ENCODE data around the gene C1R.

C1R gene

GRCh38 chr12:7092229-7092985 lies at the start of gene C1R:
C1R (minus strand) TSS chr12:7092445; CDS start chr12:7092388, 57 bp downstream.
- peak; percentile 89 for DNase-seq (ENCODE audit: low spot score)

- no peak for DNase-seq (ENCODE audit: low spot score)
These were observed 49.2 kb upstream of the C1R start for GRCh38 chr12:7141351-7142005.

GRCh38 chr12:7139200-7139599 lies 47.0 kb upstream of the C1R start:
- no peak for DNase-seq (ENCODE audit: low spot score)

- no peak for DNase-seq (ENCODE audit: low spot score)
These were observed 45.7 kb upstream of the C1R start for GRCh38 chr12:7137908-7138307.

GRCh38 chr12:7136676-7137075 lies 44.4 kb upstream of the C1R start:
- no peak for DNase-seq (ENCODE audit: low spot score)

- no peak for DNase-seq (ENCODE audit: low spot score)
These were observed 43.8 kb upstream of the C1R start for GRCh38 chr12:7136071-7136470.

GRCh38 chr12:7134396-7135166 lies 42.3 kb upstream of the C1R start:
- no peak for DNase-seq (ENCODE audit: low spot score)

GRCh38 chr12:7131502-7131866 lies 39.2 kb upstream of the C1R start:
- no peak for DNase-seq (ENCODE audit: low spot score)

- peak; percentile 55 for DNase-seq (ENCODE audit: low spot score)
These were observed 38.7 kb upstream of the C1R start for GRCh38 chr12:7130701-7131501.

- DNase-seq (ENCODE audit: low spot score): peak; percentile 98
These were observed 37.8 kb upstream of the C1R start, which contains the start of gene CLSTN3 for GRCh38 chr12:7129872-7130691. CLSTN3 (plus strand) TSS chr12:7130371; CDS start chr12:7130649, 278 bp downstream.

- DNase-seq (ENCODE audit: low spot score): peak; percentile 22
These were observed 37.1 kb upstream of the C1R start for GRCh38 chr12:7129287-7129871.

- no peak for DNase-seq (ENCODE audit: low spot score)
These were observed 36.5 kb upstream of the C1R start, which contains the start of gene RBP5 for GRCh38 chr12:7128681-7129286. RBP5 (minus strand) TSS chr12:7128889; CDS start chr12:7128775, 114 bp downstream.

GRCh38 chr12:7127916-7128626 lies 35.8 kb upstream of the C1R start:
- DNase-seq (ENCODE audit: low spot score): no peak

- no peak for DNase-seq (ENCODE audit: low spot score)
These were observed 33.5 kb upstream of the C1R start for GRCh38 chr12:7125632-7126227.

GRCh38 chr12:7123806-7124522 lies 31.7 kb upstream of the C1R start:
- DNase-seq (ENCODE audit: low spot score): no peak

- no peak for DNase-seq (ENCODE audit: low spot score)
These were observed 30.8 kb upstream of the C1R start for GRCh38 chr12:7122811-7123769.

- DNase-seq (ENCODE audit: low spot score): no peak
These were observed 29.1 kb upstream of the C1R start for GRCh38 chr12:7121324-7121723.

Measured in GM03348 (cell line).